Measurements from ENCODE around the gene AMOTL2.

Gene AMOTL2

GRCh38 chr3:134373271-134374104, 759 bp downstream of the AMOTL2 start:
- peaks cover 24% of the 10 kb centered on the region for H3K27me3 Mint-ChIP-seq
- peaks cover 9% of the 10 kb centered on the region for H3K4me1 Mint-ChIP-seq (ENCODE audit: low read depth)
- H3K27ac Mint-ChIP-seq = no peak overlapping the region
- H3K36me3 Mint-ChIP-seq = no peaks in the 10 kb centered on the region
- H3K4me3 Mint-ChIP-seq = peak overlapping the region; percentile 32
- H3K9me3 Mint-ChIP-seq (ENCODE audit: low read depth) = no peaks in the 10 kb centered on the region

- peaks cover 24% of the 10 kb centered on the region for H3K27me3 Mint-ChIP-seq
- H3K36me3 Mint-ChIP-seq = no peaks in the 10 kb centered on the region
- no peaks in the 10 kb centered on the region for H3K9me3 Mint-ChIP-seq (ENCODE audit: low read depth)
- H3K4me3 Mint-ChIP-seq = peak overlapping the region; percentile 32
- peaks cover 9% of the 10 kb centered on the region for H3K4me1 Mint-ChIP-seq (ENCODE audit: low read depth)
- H3K27ac Mint-ChIP-seq = no peak overlapping the region
Observed at GRCh38 chr3:134372396-134373270, 1.6 kb downstream of the AMOTL2 start.

GRCh38 chr3:134371542-134372324, 2.5 kb downstream of the AMOTL2 start:
- no peak overlapping the region for H3K4me3 Mint-ChIP-seq
- H3K9me3 Mint-ChIP-seq (ENCODE audit: low read depth) = no peaks in the 10 kb centered on the region
- H3K27me3 Mint-ChIP-seq = peaks cover 24% of the 10 kb centered on the region
- no peaks in the 10 kb centered on the region for H3K36me3 Mint-ChIP-seq
- no peak overlapping the region for H3K27ac Mint-ChIP-seq
- peaks cover 9% of the 10 kb centered on the region for H3K4me1 Mint-ChIP-seq (ENCODE audit: low read depth)

GRCh38 chr3:134370611-134371531, 3.4 kb downstream of the AMOTL2 start:
- peaks cover 17% of the 10 kb centered on the region for H3K27me3 Mint-ChIP-seq

GRCh38 chr3:134369861-134370596, 4.2 kb downstream of the AMOTL2 start:
- Mint-ChIP-seq H3K4me1 (ENCODE audit: low read depth) (peaks cover 9% of the 10 kb centered on the region), H3K27me3 (peaks cover 9% of the 10 kb centered on the region), H3K36me3 (no peaks in the 10 kb centered on the region), H3K27ac (no peak overlapping the region), H3K4me3 (no peak overlapping the region), H3K9me3 (ENCODE audit: low read depth) (no peaks in the 10 kb centered on the region)

More at GRCh38 chr3:134370611-134371531, 3.4 kb downstream of the AMOTL2 start:
- H3K4me3 Mint-ChIP-seq = no peak overlapping the region
- no peak overlapping the region for H3K27ac Mint-ChIP-seq
- H3K36me3 Mint-ChIP-seq = no peaks in the 10 kb centered on the region
- H3K9me3 Mint-ChIP-seq (ENCODE audit: low read depth) = no peaks in the 10 kb centered on the region
- H3K4me1 Mint-ChIP-seq (ENCODE audit: low read depth) = peaks cover 9% of the 10 kb centered on the region

GRCh38 chr3:134369231-134369741, 5.0 kb downstream of the AMOTL2 start:
- no peaks in the 10 kb centered on the region for H3K36me3 Mint-ChIP-seq
- no peak overlapping the region for H3K4me3 Mint-ChIP-seq
- no peaks in the 10 kb centered on the region for H3K9me3 Mint-ChIP-seq (ENCODE audit: low read depth)
- H3K27me3 Mint-ChIP-seq = peaks cover 8% of the 10 kb centered on the region
- no peak overlapping the region for H3K27ac Mint-ChIP-seq
- H3K4me1 Mint-ChIP-seq (ENCODE audit: low read depth) = peaks cover 14% of the 10 kb centered on the region

- peaks cover 15% of the 10 kb centered on the region for H3K4me1 Mint-ChIP-seq (ENCODE audit: low read depth)
- no peaks in the 10 kb centered on the region for H3K9me3 Mint-ChIP-seq (ENCODE audit: low read depth)
- H3K27ac Mint-ChIP-seq = no peak overlapping the region
- no peaks in the 10 kb centered on the region for H3K36me3 Mint-ChIP-seq
- H3K4me3 Mint-ChIP-seq = no peak overlapping the region
- peaks cover 8% of the 10 kb centered on the region for H3K27me3 Mint-ChIP-seq
Observed at GRCh38 chr3:134368751-134369105, 5.5 kb downstream of the AMOTL2 start.

GRCh38 chr3:134367869-134368750, 6.1 kb downstream of the AMOTL2 start:
- H3K4me3 Mint-ChIP-seq = no peak overlapping the region
- H3K4me1 Mint-ChIP-seq (ENCODE audit: low read depth) = peaks cover 20% of the 10 kb centered on the region
- no peak overlapping the region for H3K27ac Mint-ChIP-seq
- H3K36me3 Mint-ChIP-seq = no peaks in the 10 kb centered on the region
- peaks cover 8% of the 10 kb centered on the region for H3K27me3 Mint-ChIP-seq
- no peaks in the 10 kb centered on the region for H3K9me3 Mint-ChIP-seq (ENCODE audit: low read depth)

GRCh38 chr3:134366928-134367811, 7.1 kb downstream of the AMOTL2 start:
- H3K4me1 Mint-ChIP-seq (ENCODE audit: low read depth) = peaks cover 22% of the 10 kb centered on the region
- H3K9me3 Mint-ChIP-seq (ENCODE audit: low read depth) = no peaks in the 10 kb centered on the region
- H3K4me3 Mint-ChIP-seq = no peak overlapping the region
- H3K36me3 Mint-ChIP-seq = no peaks in the 10 kb centered on the region
- peaks cover 6% of the 10 kb centered on the region for H3K27me3 Mint-ChIP-seq
- no peak overlapping the region for H3K27ac Mint-ChIP-seq

- no peaks in the 10 kb centered on the region for H3K9me3 Mint-ChIP-seq (ENCODE audit: low read depth)
- H3K4me1 Mint-ChIP-seq (ENCODE audit: low read depth) = peaks cover 22% of the 10 kb centered on the region
- H3K36me3 Mint-ChIP-seq = no peaks in the 10 kb centered on the region
- no peaks in the 10 kb centered on the region for H3K27me3 Mint-ChIP-seq
- H3K4me3 Mint-ChIP-seq = no peak overlapping the region
- H3K27ac Mint-ChIP-seq = no peak overlapping the region
Observed at GRCh38 chr3:134366221-134366927, 7.9 kb downstream of the AMOTL2 start.

GRCh38 chr3:134365766-134366065, 8.5 kb downstream of the AMOTL2 start:
- Mint-ChIP-seq H3K4me1 (ENCODE audit: low read depth) (peaks cover 22% of the 10 kb centered on the region), H3K27ac (no peak overlapping the region), H3K27me3 (no peaks in the 10 kb centered on the region), H3K4me3 (no peak overlapping the region), H3K36me3 (no peaks in the 10 kb centered on the region), H3K9me3 (ENCODE audit: low read depth) (no peaks in the 10 kb centered on the region)
